Retina (tissue), 1 donor: Measurements from ENCODE around the gene SNX8.
A peak's percentile ranks its signal among the peaks of the same experiment; 100 is the strongest.
"Not testable (repeated sequence)": the region's sequence is repeated elsewhere in the genome, so short reads cannot be mapped to it uniquely, and the experiment has no call there.

Source experiments
- DNase-seq: peaks from one replicate; pipeline ENCODE4 v3.0.0-alpha.2; 2016

The SNX8 gene

DNA sequence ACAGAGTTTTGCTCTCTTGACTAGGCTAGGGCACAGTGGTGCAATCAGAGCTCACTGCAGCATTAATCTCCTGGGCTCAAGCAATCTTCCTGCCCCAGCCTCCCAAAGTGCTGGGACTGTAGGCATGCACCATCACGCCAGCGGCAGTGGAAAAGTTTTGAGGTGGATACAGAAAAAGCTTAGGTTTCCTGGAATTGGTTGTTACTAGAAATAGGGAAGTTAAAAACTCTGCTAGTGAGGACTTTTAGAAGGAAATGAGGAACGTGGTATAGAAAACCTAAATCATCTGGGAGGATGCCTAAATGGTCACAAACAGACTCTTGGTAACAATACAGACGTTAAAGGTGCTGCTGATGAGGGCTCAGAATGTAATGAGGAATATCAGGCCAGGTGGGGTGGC, 10.9 kb upstream of the SNX8 start:
- no peak for DNase-seq

- peak; percentile 6 for DNase-seq
Observed at GRCh38 chr7:2321020-2321419, 6.8 kb upstream of the SNX8 start.

DNA sequence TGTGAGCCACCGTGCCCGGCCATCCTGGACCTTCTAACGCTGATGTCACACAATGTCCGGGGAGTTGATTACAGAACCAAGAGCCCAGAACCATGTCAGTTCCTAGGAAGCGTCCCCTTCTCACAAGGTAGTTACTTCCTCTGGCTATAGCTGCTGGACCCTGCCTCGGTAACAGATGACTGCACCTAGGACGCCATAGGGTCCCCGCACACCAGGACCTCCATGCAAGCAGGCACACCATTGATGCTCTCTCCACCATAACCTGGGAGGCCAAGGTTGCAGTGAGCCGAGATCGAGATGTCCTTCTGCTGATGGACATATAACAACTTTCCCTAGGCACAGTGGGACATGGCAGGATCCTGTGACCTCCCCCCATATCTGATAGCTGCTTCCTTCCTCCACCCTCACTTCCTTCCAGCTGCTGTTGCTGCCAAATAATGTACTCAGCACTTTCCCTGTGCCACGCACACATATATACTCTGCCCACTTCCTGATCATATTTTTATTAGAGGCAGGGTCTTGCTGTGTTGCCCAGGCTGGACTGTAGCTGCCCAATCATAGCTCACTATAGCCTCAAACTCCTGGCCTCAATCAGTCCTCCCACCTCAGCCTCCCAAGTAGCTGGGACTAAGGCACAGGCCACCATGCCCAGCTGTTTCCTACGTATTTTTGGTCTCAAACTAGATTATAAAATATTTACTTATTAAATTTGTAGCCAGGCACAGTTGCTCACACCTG, 3.5 kb upstream of the SNX8 start:
- no peak for DNase-seq

DNA sequence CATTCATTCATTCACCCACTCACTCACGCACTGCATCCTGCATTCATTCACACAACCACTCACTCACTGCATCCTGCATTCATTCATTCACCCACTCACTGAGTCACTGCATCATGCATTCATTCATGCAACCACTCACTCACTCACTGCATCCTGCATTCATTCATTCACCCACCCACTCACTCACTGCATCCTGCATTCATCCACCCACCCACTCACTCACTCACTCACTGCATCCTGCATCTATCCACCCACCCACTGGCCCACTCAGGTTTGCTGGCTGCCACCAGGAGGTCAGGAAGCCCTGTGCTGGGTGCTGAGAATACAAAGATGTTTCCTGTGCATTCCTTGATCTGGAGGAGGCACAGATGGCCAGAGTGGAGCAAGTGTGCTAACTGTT, 2.3 kb upstream of the SNX8 start:
- DNase-seq: no peak

- DNase-seq: no peak
Observed at GRCh38 chr7:2315787-2316186, 1.5 kb upstream of the SNX8 start.

GRCh38 chr7:2314956-2315530, 802 bp upstream of the SNX8 start:
- DNase-seq: not testable (repeated sequence)

DNA sequence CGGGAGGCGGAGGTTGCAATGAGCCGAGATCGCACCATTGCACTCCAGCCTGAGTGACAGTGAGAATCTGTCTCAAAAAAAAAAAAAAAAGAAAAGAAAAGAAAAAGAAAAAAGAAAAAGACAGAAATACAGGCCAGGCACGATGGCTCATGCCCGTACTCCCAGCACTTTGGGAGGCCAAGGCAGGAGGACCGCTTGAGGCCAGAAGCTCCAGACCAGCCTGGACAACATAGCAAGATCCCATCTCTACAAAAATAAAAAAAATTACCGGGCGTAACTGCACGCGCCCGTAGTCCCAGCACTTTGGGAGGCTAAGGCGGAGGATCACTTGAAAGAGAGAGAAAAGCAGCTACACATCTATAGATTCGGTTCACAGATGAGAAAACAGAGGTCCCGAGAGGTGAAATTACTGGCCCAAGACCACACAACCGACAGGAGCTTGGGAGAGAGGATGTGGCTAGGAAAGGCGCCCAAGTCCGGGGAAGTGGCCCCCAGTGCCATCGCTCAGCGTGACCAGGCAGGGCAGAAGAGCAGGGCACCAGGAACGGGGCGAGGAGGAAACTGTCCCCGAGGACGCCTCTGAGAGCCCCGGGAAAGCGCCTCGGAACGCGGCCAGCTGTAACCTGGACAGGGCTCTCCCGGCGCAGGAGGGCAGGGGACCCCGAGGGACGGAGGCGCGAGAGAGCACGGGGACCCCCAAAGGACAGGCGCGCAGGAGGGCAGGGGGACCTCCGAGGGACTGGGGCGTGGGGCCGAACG, 612 bp downstream of the SNX8 start:
- peak; percentile 56 for DNase-seq

- DNase-seq: no peak
Observed at GRCh38 chr7:2312267-2312929, 1.8 kb downstream of the SNX8 start.

GRCh38 chr7:2309889-2310331, 4.3 kb downstream of the SNX8 start:
- DNase-seq: peak; percentile 24

GRCh38 chr7:2307690-2308107, 6.5 kb downstream of the SNX8 start:
- no peak for DNase-seq

GRCh38 chr7:2306688-2307087, 7.6 kb downstream of the SNX8 start:
- DNase-seq: no peak

DNA sequence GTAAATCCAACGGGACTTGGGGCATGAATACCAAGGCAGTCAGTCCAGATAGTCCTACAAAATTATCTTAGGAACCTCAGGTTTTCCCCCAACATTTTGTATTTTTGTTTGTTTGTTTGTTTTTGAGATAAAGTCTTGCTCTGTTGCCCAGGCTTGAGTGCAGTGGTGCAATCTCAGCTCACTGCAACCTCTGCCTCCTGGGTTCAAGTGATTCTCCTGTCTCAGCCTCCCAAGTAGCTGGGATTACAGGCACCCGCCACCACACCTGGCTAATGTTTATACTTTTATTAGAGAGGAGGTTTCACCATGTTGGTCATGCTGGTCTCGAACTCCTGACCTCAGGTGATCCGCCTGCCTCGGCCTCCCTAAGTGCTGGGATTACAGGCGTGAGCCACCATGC, 9.0 kb downstream of the SNX8 start:
- DNase-seq: not testable (repeated sequence)

DNA sequence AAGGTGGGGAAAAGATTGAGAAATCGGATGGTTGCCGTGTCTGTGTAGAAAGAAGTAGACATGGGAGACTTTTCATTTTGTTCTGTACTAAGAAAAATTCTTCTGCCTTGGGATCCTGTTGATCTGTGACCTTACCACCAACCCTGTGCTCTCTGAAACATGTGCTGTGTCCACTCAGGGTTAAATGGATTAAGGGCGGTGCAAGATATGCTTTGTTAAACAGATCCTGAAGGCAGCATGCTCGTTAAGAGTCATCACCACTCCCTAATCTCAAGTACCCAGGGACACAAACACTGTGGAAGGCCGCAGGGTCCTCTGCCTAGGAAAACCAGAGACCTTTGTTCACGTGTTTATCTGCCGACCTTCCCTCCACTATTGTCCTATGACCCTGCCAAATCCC, 10.7 kb downstream of the SNX8 start:
- not testable (repeated sequence) for DNase-seq

- not testable (repeated sequence) for DNase-seq
Observed at GRCh38 chr7:2302743-2303397, 11.4 kb downstream of the SNX8 start.

GRCh38 chr7:2301511-2301863, 12.8 kb downstream of the SNX8 start:
- no peak for DNase-seq

GRCh38 chr7:2299870-2300512, 14.2 kb downstream of the SNX8 start:
- peak; percentile 23 for DNase-seq

GRCh38 chr7:2299131-2299829, 15.0 kb downstream of the SNX8 start:
- no peak for DNase-seq

- DNase-seq: no peak
Observed at GRCh38 chr7:2296832-2297231, 17.4 kb downstream of the SNX8 start.

GRCh38 chr7:2295936-2296620, 18.2 kb downstream of the SNX8 start:
- DNase-seq: no peak

GRCh38 chr7:2290877-2291276, 23.4 kb downstream of the SNX8 start:
- DNase-seq: no peak

GRCh38 chr7:2289621-2290020, 24.6 kb downstream of the SNX8 start:
- no peak for DNase-seq
